Measurements from ENCODE around the gene SLC4A4. TPM values are rescaled to one million over a fixed set of nuclear protein-coding genes. Genes with fewer than 3 reads are reported as not detected.

Gene SLC4A4
- total and polyA plus RNA-seq, 7 donors = 0.24 to 3.3 (median 2.0) TPM

DNA sequence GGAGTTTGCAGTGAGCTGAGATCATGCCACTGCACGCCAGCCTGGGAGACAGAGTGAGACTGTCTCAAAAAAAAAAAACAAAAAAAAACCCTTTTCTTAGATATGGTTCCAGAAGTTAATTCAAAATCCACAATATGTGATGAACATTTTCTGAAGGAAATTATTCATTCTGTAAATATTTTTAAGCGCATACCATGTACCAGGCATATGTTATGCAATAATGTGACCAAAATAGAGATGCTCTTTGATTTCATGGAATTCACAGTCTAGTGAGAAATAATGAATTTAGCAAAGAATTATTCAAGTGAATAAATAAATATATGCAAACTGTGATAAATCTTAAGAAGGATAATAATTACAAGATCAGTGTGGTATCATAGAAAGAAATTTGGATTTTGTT lies 270.3 kb downstream of the SLC4A4 start:
- WGBS, 3 donors = 93 to 100% (median 98%) methylated on average over 2 of the region's 2 CpGs
- no peaks in the 10 kb centered on the region for H3K36me3 ChIP-seq (ENCODE audit: insufficient read depth in 1 of 2, low read depth in 1 of 2)
- no peak overlapping the region for H3K27ac ChIP-seq
- H3K4me3 ChIP-seq = no peak overlapping the region
- H3K9me3 ChIP-seq = no peaks in the 10 kb centered on the region
- no peak for ATAC-seq
- H3K4me1 ChIP-seq = no peaks in the 10 kb centered on the region
- intact Hi-C loops (cut with DNase I) = no loop called here
- TF ChIP-seq, protein P1, sequence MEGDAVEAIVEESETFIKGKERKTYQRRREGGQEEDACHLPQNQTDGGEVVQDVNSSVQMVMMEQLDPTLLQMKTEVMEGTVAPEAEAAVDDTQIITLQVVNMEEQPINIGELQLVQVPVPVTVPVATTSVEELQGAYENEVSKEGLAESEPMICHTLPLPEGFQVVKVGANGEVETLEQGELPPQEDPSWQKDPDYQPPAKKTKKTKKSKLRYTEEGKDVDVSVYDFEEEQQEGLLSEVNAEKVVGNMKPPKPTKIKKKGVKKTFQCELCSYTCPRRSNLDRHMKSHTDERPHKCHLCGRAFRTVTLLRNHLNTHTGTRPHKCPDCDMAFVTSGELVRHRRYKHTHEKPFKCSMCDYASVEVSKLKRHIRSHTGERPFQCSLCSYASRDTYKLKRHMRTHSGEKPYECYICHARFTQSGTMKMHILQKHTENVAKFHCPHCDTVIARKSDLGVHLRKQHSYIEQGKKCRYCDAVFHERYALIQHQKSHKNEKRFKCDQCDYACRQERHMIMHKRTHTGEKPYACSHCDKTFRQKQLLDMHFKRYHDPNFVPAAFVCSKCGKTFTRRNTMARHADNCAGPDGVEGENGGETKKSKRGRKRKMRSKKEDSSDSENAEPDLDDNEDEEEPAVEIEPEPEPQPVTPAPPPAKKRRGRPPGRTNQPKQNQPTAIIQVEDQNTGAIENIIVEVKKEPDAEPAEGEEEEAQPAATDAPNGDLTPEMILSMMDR (IDR thresholded peaks at IDR 0.05) = no peak
- DNase-seq = no peak
- H3K27me3 ChIP-seq (ENCODE audit: insufficient read depth in 3 of 3, low read length in 2 of 3) = no peaks in the 10 kb centered on the region

DNA sequence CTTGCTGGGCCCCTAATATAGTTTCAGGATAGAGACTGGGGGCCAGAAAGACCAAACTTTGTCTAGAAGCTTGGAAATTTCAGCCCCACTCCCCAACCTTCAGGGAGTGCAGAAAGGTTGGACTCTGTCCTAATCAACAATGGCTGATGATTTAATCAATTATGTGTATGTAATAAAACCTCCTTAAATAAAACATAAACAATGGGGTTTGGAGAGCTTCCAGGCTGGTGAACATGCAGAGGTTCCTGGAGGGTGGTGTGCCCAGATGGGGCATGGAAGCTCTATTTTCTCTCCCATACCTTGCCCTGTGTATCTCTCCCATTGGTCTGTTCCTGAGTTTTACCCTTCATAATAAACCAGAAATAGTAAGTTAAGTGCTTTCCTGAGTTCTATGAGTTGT lies 270.8 kb downstream of the SLC4A4 start:
- TF ChIP-seq, protein P1 (IDR thresholded peaks at IDR 0.05) = no peak
- DNase-seq = no peak
- no peaks in the 10 kb centered on the region for H3K36me3 ChIP-seq (ENCODE audit: insufficient read depth in 1 of 2, low read depth in 1 of 2)
- no peaks in the 10 kb centered on the region for H3K4me1 ChIP-seq
- H3K27ac ChIP-seq = no peak overlapping the region
- no peaks in the 10 kb centered on the region for H3K27me3 ChIP-seq (ENCODE audit: insufficient read depth in 3 of 3, low read length in 2 of 3)
- H3K9me3 ChIP-seq = no peaks in the 10 kb centered on the region
- no peak overlapping the region for H3K4me3 ChIP-seq
- intact Hi-C loops (cut with DNase I) = loop anchor here in 1 of 2 donors (10.0 kb wide), 1 partner anchor 295 kb away; no protein-coding TSS in a partner anchor
- no peak for ATAC-seq

DNA sequence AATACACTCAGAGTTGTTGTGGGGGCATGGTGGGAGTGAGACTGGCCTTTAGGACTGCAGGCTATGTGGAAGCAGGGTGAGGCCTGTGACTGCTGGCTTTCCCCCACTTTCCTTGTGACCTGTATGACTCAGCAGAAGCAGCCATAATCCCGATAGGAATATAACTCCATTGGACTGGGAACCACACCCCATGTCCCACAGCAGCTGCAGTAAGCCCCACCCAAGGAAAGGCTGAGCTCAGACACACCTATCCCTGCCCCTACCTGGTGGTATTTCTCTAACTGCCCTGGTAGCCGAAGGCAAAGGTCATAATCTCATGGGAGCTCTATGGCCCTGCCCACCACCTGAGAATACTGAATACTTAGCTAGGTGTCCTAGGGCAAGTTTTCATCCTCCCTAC lies 275.8 kb downstream of the SLC4A4 start:
- H3K27me3 ChIP-seq (ENCODE audit: insufficient read depth in 3 of 3, low read length in 2 of 3) = no peaks in the 10 kb centered on the region
- intact Hi-C loops (cut with DNase I) = loop anchor here in 1 of 2 donors (10.0 kb wide), 1 partner anchor 290 kb away; no protein-coding TSS in a partner anchor
- DNase-seq (no peak), ATAC-seq (no peak)
- H3K27ac ChIP-seq = no peak overlapping the region
- no peaks in the 10 kb centered on the region for H3K4me1 ChIP-seq
- no peaks in the 10 kb centered on the region for H3K36me3 ChIP-seq (ENCODE audit: insufficient read depth in 1 of 2, low read depth in 1 of 2)
- TF ChIP-seq, protein P1 (IDR thresholded peaks at IDR 0.05) = no peak
- no peak overlapping the region for H3K4me3 ChIP-seq
- H3K9me3 ChIP-seq = no peaks in the 10 kb centered on the region
- 80 to 93% (median 85%) methylated on average over 2 of the region's 2 CpGs for WGBS, 3 donors

DNA sequence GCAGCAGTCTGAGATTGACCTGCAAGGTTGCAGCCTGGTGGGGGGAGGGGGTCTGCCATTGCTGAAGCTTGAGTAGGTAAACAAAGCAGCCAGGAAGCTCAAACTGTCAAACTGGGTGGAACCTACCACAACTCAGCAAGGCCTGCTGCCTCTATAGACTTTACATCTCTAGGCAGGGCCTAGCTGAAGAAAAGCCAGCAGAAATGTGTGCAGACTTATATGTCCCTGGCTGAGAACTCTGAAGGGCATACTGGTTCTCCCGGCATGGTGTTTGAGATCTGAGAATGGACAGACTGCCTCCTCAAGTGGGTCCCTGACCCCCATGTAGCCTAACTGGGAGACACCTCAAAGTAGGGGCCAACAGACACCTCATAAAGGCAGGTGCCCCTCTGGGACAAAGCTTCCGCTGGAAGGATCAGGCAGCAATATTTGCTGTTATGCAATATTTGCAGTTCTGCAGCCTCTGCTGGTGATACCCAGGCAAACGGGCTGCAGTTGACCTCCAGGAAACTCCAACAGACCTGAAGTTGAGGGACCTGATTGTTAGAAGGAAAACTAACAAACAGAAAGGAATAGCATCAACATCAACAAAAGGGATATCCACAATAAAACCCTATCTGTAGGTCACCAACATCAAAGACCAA lies 277.5 kb downstream of the SLC4A4 start:
- no peaks in the 10 kb centered on the region for H3K4me1 ChIP-seq
- ATAC-seq (no peak), DNase-seq (no peak)
- H3K36me3 ChIP-seq (ENCODE audit: insufficient read depth in 1 of 2, low read depth in 1 of 2) = no peaks in the 10 kb centered on the region
- H3K27me3 ChIP-seq (ENCODE audit: insufficient read depth in 3 of 3, low read length in 2 of 3) = no peaks in the 10 kb centered on the region
- H3K9me3 ChIP-seq = no peaks in the 10 kb centered on the region
- H3K27ac ChIP-seq = no peak overlapping the region
- H3K4me3 ChIP-seq = no peak overlapping the region
- intact Hi-C loops (cut with DNase I) = loop anchor here in 1 of 2 donors (10.0 kb wide), 1 partner anchor 289 kb away; no protein-coding TSS in a partner anchor
- whole genome bisulfite sequencing, 3 donors = 82 to 87% (median 82%) methylated on average over 3 of the region's 3 CpGs
- TF ChIP-seq, protein P1 (IDR thresholded peaks at IDR 0.05) = no peak

Measured in psoas muscle (tissue), 8 donors.